ENCODE measurements around the gene SH3PXD2A. TPM values are rescaled to one million over a fixed set of nuclear protein-coding genes. Genes with fewer than 3 reads are reported as not detected.

SH3PXD2A gene
- total and polyA plus RNA-seq, 2 experiments from 2014 or later, result 1.8 to 5.0 TPM

GRCh38 chr10:103570844-103571655, 284.3 kb downstream of the SH3PXD2A start:
- H3K4me3 ChIP-seq, result no peak overlapping the region
- no peaks in the 10 kb centered on the region for H3K36me3 ChIP-seq (ENCODE audit: insufficient read depth)

More at GRCh38 chr10:103570844-103571655, 284.3 kb downstream of the SH3PXD2A start:
- H3K36me3 Mint-ChIP-seq (ENCODE audit: low read depth), result no peaks in the 10 kb centered on the region
- Histone ChIP-seq H3K79me2 (replicated peaks; ENCODE audit: insufficient read depth) (no peaks in the 10 kb centered on the region), H3K9me2 (ENCODE audit: insufficient read depth) (no peaks in the 10 kb centered on the region), H4K20me1 (replicated peaks; ENCODE audit: insufficient read depth) (no peaks in the 10 kb centered on the region), H3K4me2 (no peak overlapping the region), H3K4me1 (ENCODE audit: insufficient read depth) (no peaks in the 10 kb centered on the region), H3K27ac (ENCODE audit: low read depth) (no peak overlapping the region), H3K27me3 (ENCODE audit: insufficient read depth) (no peaks in the 10 kb centered on the region), H2AFZ (no peak overlapping the region), H3F3A (replicated peaks; ENCODE audit: low read depth) (no peaks in the 10 kb centered on the region)
- H3K27me3 Mint-ChIP-seq (ENCODE audit: insufficient read depth, low read depth, poor library complexity), result peaks cover 5% of the 10 kb centered on the region
- DNase-seq (ENCODE audit: low spot score), result no peak
- no peaks in the 10 kb centered on the region; the same call in 2 of the 3 replicates for H3K4me1 Mint-ChIP-seq
- TF ChIP-seq NANOG (IDR thresholded peaks at IDR 0.05; ENCODE audit: borderline replicate concordance) (no peak), CTCF (conservative IDR thresholded peaks at IDR 0.05; ENCODE audit: low read depth in 2 of 2) (no peak), ZNF114 (CRISPR knock-in tag; IDR thresholded peaks at IDR 0.05) (no peak), EZH2phosphoT487 (IDR thresholded peaks at IDR 0.05; ENCODE audit: unreplicated experiment) (no peak), ZNF462 (CRISPR knock-in tag; IDR thresholded peaks at IDR 0.05) (no peak), STAT1 (IDR thresholded peaks at IDR 0.05; ENCODE audit: unreplicated experiment) (no peak), EZH2 (IDR thresholded peaks at IDR 0.05; ENCODE audit: low read depth, unreplicated experiment) (no peak), ZNF331 (CRISPR knock-in tag; IDR thresholded peaks at IDR 0.05; ENCODE audit: low read depth) (no peak), POLR2AphosphoS5 (IDR thresholded peaks at IDR 0.05; ENCODE audit: low read depth) (no peak), JUNB (IDR thresholded peaks at IDR 0.05; ENCODE audit: unreplicated experiment) (no peak), CREB1 (CRISPR knock-in tag; IDR thresholded peaks at IDR 0.05; ENCODE audit: low read depth) (no peak), REST (IDR thresholded peaks at IDR 0.05; ENCODE audit: unreplicated experiment) (no peak)
- no peak for ATAC-seq
- no peaks in the 10 kb centered on the region for H3K9me3 Mint-ChIP-seq
- H3K4me3 Mint-ChIP-seq, result no peak overlapping the region
- no peak overlapping the region for H3K27ac Mint-ChIP-seq
